CD4-positive, CD25-positive, alpha-beta regulatory T cell (primary cell): ENCODE measurements around the gene EBPL. TPM values are rescaled to one million over a fixed set of nuclear protein-coding genes. Genes with fewer than 3 reads are reported as not detected.

ENCODE experiments used
- ATAC-seq, 2 donors: fragments of 150-1000 bp; cut with Tn5 transposase; one replicate each; pipeline ENCODE4 v1.10.0; 2021; ENCODE audit warnings: low read depth in 2 of 2, moderate number of reproducible peaks in 2 of 2, moderate library complexity in 1 of 2
- DNase-seq, 3 donors: peaks; one replicate each; pipeline versions ENCODE4 v3.0.0 to v3.0.0-alpha.2; 2012 to 2022; ENCODE audit warnings: mixed read lengths in 1 of 3
- H3K27ac ChIP-seq: one replicate; pipeline ENCODE4 v1.7.0; 2013; ENCODE audit warnings: mild to moderate bottlenecking, low read length; ENCODE audit not compliant: insufficient read depth, poor library complexity, severe bottlenecking
- H3K27me3 ChIP-seq: one replicate; pipeline ENCODE4 v1.7.0; 2013; ENCODE audit warnings: low read length; ENCODE audit not compliant: control insufficient read depth, insufficient read depth
- H3K36me3 ChIP-seq: one replicate; pipeline ENCODE4 v1.7.0; 2013; ENCODE audit warnings: mild to moderate bottlenecking, low read length, moderate library complexity; ENCODE audit not compliant: control insufficient read depth, insufficient read depth
- H3K4me1 ChIP-seq: 2 replicates; pipeline ENCODE4 v1.7.0; 2013; ENCODE audit warnings: mild to moderate bottlenecking, low read length; ENCODE audit not compliant: insufficient read depth, control insufficient read depth, poor library complexity, severe bottlenecking
- H3K4me3 ChIP-seq: one replicate; pipeline ENCODE4 v1.7.0; 2013; ENCODE audit warnings: low read depth, mild to moderate bottlenecking, low read length, moderate library complexity
- H3K9me3 ChIP-seq, 2 experiments: 1 replicate in 1 of 2; 2 replicates in 1 of 2; pipeline ENCODE4 v1.7.0; 2013; ENCODE audit warnings: low read length in 2 of 2, mild to moderate bottlenecking in 1 of 2, moderate library complexity in 1 of 2; ENCODE audit not compliant: control insufficient read depth in 2 of 2
- H3K27ac Mint-ChIP-seq, 3 donors: one replicate each; pipeline ENCODE4 v1.8.0; 2020 to 2022; ENCODE audit warnings: mild to moderate bottlenecking in 3 of 3, mixed read lengths in 3 of 3, moderate library complexity in 2 of 3
- H3K27me3 Mint-ChIP-seq: one replicate; pipeline ENCODE4 v1.8.0; 2022; ENCODE audit warnings: mild to moderate bottlenecking, mixed read lengths
- H3K36me3 Mint-ChIP-seq: one replicate; pipeline ENCODE4 v1.8.0; 2020; ENCODE audit warnings: mixed read lengths
- H3K4me1 Mint-ChIP-seq, 4 donors: one replicate each; pipeline ENCODE4 v1.8.0; 2020 to 2022; ENCODE audit warnings: mixed read lengths in 4 of 4, mild to moderate bottlenecking in 1 of 4
- H3K4me3 Mint-ChIP-seq, 4 donors: one replicate each; pipeline ENCODE4 v1.8.0; 2020 to 2022; ENCODE audit warnings: mild to moderate bottlenecking in 4 of 4, mixed read lengths in 4 of 4, moderate library complexity in 3 of 4
- H3K9me3 Mint-ChIP-seq, 7 donors: one replicate each; pipeline ENCODE4 v1.8.0; 2020 to 2022; ENCODE audit warnings: mixed read lengths in 7 of 7, mild to moderate bottlenecking in 3 of 7, moderate library complexity in 2 of 7
- polyA plus RNA-seq, 4 donors: library from polyadenylated mRNA; unstranded; fragments of 300-500 nt; fragmentation: Illumina TruSeq; gene quantifications; one replicate each; pipeline ENCODE4 v1.2.3, GENCODE V29; 2021
- total RNA-seq: library from RNA; stranded (reverse); gene quantifications from one replicate; pipeline ENCODE4 v1.2.3, GENCODE V29; 2022

The EBPL gene
- total and polyA plus RNA-seq, 5 donors from 2014 or later = 19.6 to 74.1 (median 63.3) TPM

- Mint-ChIP-seq H3K27ac (no peak overlapping the region), H3K4me3 (no peak overlapping the region)
- no peak overlapping the region for H3K27ac ChIP-seq
Observed at GRCh38 chr13:49630580-49630979, 60.7 kb downstream of the EBPL start.

GRCh38 chr13:49629947-49630346, 61.3 kb downstream of the EBPL start:
- Histone ChIP-seq H3K27me3 (no peaks in the 10 kb centered on the region), H3K27ac (no peak overlapping the region), H3K4me3 (no peak overlapping the region), H3K9me3 (no peaks in the 10 kb centered on the region), H3K4me1 (peaks cover 8% of the 10 kb centered on the region), H3K36me3 (no peaks in the 10 kb centered on the region)
- ATAC-seq (no peak), DNase-seq (no peak)
- Mint-ChIP-seq H3K36me3 (no peaks in the 10 kb centered on the region), H3K4me3 (no peak overlapping the region), H3K27ac (peak overlapping the region in 1 of 3 donors; percentile 48), H3K27me3 (no peaks in the 10 kb centered on the region), H3K4me1 (peaks cover 0 to 22% (median 8%) of the 10 kb centered on the region in 4 donors), H3K9me3 (no peaks in the 10 kb centered on the region)

More at GRCh38 chr13:49630580-49630979, 60.7 kb downstream of the EBPL start:
- H3K27me3 Mint-ChIP-seq = no peaks in the 10 kb centered on the region
- no peaks in the 10 kb centered on the region for H3K9me3 ChIP-seq
- H3K4me1 Mint-ChIP-seq = peaks cover 0 to 27% (median 11%) of the 10 kb centered on the region in 4 donors
- no peak for ATAC-seq
- H3K4me1 ChIP-seq = peaks cover 8% of the 10 kb centered on the region
- H3K4me3 ChIP-seq = no peak overlapping the region
- no peak for DNase-seq
- no peaks in the 10 kb centered on the region for H3K27me3 ChIP-seq
- no peaks in the 10 kb centered on the region for H3K36me3 Mint-ChIP-seq
- no peaks in the 10 kb centered on the region for H3K36me3 ChIP-seq
- no peaks in the 10 kb centered on the region for H3K9me3 Mint-ChIP-seq

GRCh38 chr13:49629196-49629938, 61.9 kb downstream of the EBPL start:
- peaks cover 8% of the 10 kb centered on the region for H3K4me1 ChIP-seq
- no peaks in the 10 kb centered on the region for H3K9me3 Mint-ChIP-seq
- DNase-seq (no peak), ATAC-seq (no peak)
- H3K9me3 ChIP-seq = no peaks in the 10 kb centered on the region
- H3K27ac Mint-ChIP-seq = peak overlapping the region in 1 of 3 donors; percentile 60
- H3K4me3 Mint-ChIP-seq = peak overlapping the region in 2 of 4 donors; percentile 20 to 97
- H3K36me3 ChIP-seq = no peaks in the 10 kb centered on the region
- no peaks in the 10 kb centered on the region for H3K36me3 Mint-ChIP-seq
- H3K4me3 ChIP-seq = no peak overlapping the region
- H3K4me1 Mint-ChIP-seq = peaks cover 0 to 22% (median 7%) of the 10 kb centered on the region in 4 donors
- no peak overlapping the region for H3K27ac ChIP-seq
- H3K27me3 ChIP-seq = no peaks in the 10 kb centered on the region
- no peaks in the 10 kb centered on the region for H3K27me3 Mint-ChIP-seq

GRCh38 chr13:49627831-49628652, 63.2 kb downstream of the EBPL start, which contains the start of gene ARL11:
TSS of gene ARL11 (plus strand) at chr13:49628507. CDS start at chr13:49630448, 1,941 bp downstream.
- H3K27ac Mint-ChIP-seq = peak within 1 kb of the TSS; percentile 75 to 86 (median 77)
- peak; percentile 19 to 68 (median 30) for DNase-seq
- no peaks in the 10 kb centered on the region for H3K36me3 ChIP-seq
- peak; percentile 76 to 80 for ATAC-seq
- H3K27me3 Mint-ChIP-seq = no peaks in the 10 kb centered on the region
- H3K36me3 Mint-ChIP-seq = no peaks in the 10 kb centered on the region
- peak within 1 kb of the TSS; percentile 60 to 97 (median 86) for H3K4me3 Mint-ChIP-seq
- H3K27ac ChIP-seq = no peak within 1 kb of the TSS
- no peaks in the 10 kb centered on the region for H3K9me3 ChIP-seq
- no peaks in the 10 kb centered on the region for H3K9me3 Mint-ChIP-seq
- H3K4me1 ChIP-seq = peaks cover 8% of the 10 kb centered on the region
- H3K4me1 Mint-ChIP-seq = peaks cover 0 to 22% (median 7%) of the 10 kb centered on the region in 4 donors
- H3K4me3 ChIP-seq = peak within 1 kb of the TSS; percentile 65
- H3K27me3 ChIP-seq = no peaks in the 10 kb centered on the region

GRCh38 chr13:49625392-49626079, 65.8 kb downstream of the EBPL start:
- H3K4me3 ChIP-seq = no peak overlapping the region
- Mint-ChIP-seq H3K36me3 (no peaks in the 10 kb centered on the region), H3K27me3 (peaks cover 4% of the 10 kb centered on the region), H3K27ac (no peak overlapping the region), H3K4me1 (peaks cover 0 to 22% (median 7%) of the 10 kb centered on the region in 4 donors), H3K4me3 (no peak overlapping the region), H3K9me3 (no peaks in the 10 kb centered on the region)
- no peaks in the 10 kb centered on the region for H3K9me3 ChIP-seq
- no peak overlapping the region for H3K27ac ChIP-seq
- peaks cover 8% of the 10 kb centered on the region for H3K4me1 ChIP-seq
- H3K27me3 ChIP-seq = no peaks in the 10 kb centered on the region
- H3K36me3 ChIP-seq = no peaks in the 10 kb centered on the region
- ATAC-seq = no peak
- DNase-seq = no peak

- Histone ChIP-seq H3K27ac (no peak overlapping the region), H3K4me3 (no peak overlapping the region), H3K9me3 (no peaks in the 10 kb centered on the region), H3K36me3 (no peaks in the 10 kb centered on the region), H3K27me3 (no peaks in the 10 kb centered on the region), H3K4me1 (peaks cover 12% of the 10 kb centered on the region)
- Mint-ChIP-seq H3K4me3 (peak overlapping the region in 1 of 4 donors; percentile 31), H3K4me1 (peaks cover 0 to 22% (median 7%) of the 10 kb centered on the region in 4 donors), H3K36me3 (no peaks in the 10 kb centered on the region), H3K9me3 (no peaks in the 10 kb centered on the region), H3K27ac (no peak overlapping the region), H3K27me3 (peaks cover 4% of the 10 kb centered on the region)
- DNase-seq = no peak
- ATAC-seq = no peak
Observed at GRCh38 chr13:49624229-49624628, 67.1 kb downstream of the EBPL start.

- no peaks in the 10 kb centered on the region for H3K36me3 ChIP-seq
- H3K4me3 ChIP-seq = no peak overlapping the region
- H3K9me3 ChIP-seq = no peaks in the 10 kb centered on the region
- Mint-ChIP-seq H3K9me3 (no peaks in the 10 kb centered on the region), H3K4me3 (no peak overlapping the region), H3K27me3 (peaks cover 4% of the 10 kb centered on the region), H3K4me1 (peaks cover 0 to 6% (median 0%) of the 10 kb centered on the region in 4 donors), H3K36me3 (no peaks in the 10 kb centered on the region), H3K27ac (no peak overlapping the region)
- peaks cover 4% of the 10 kb centered on the region for H3K4me1 ChIP-seq
- H3K27me3 ChIP-seq = no peaks in the 10 kb centered on the region
- ATAC-seq (no peak), DNase-seq (no peak)
- H3K27ac ChIP-seq = no peak overlapping the region
Observed at GRCh38 chr13:49622174-49622946, 68.9 kb downstream of the EBPL start.
